Measurements from ENCODE around the gene ABHD4. TPM values are rescaled to one million over a fixed set of nuclear protein-coding genes. Genes with fewer than 3 reads are reported as not detected.

ABHD4 gene
- total and polyA plus RNA-seq, 2 donors (not counting 1 experiment from before 2014, with no cell fraction given): 10.5 to 22.7 TPM

GRCh38 chr14:22602862-22603261 is 4.8 kb downstream of the ABHD4 start:
- no peak overlapping the region for H3K4me2 ChIP-seq (replicated peaks; ENCODE audit: low read depth, low read length, poor library complexity, severe bottlenecking)
- no peak overlapping the region for H3K27ac Mint-ChIP-seq
- H3K27ac ChIP-seq (ENCODE audit: low read length in 2 of 2): no peak overlapping the region
- H3K9ac ChIP-seq (ENCODE audit: low read length): no peak overlapping the region
- H3K27me3 Mint-ChIP-seq: no peaks in the 10 kb centered on the region
- peaks cover 10 to 15% of the 10 kb centered on the region in 2 donors for H3K4me1 ChIP-seq (ENCODE audit: control insufficient read depth in 2 of 2, insufficient read depth in 2 of 2, low read length in 2 of 2)
- no peaks in the 10 kb centered on the region for H3K27me3 ChIP-seq (replicated peaks in 1 of 4; ENCODE audit: control extremely low read depth in 1 of 4, control insufficient read depth in 3 of 4, insufficient read depth in 4 of 4, low read length in 3 of 4)
- ChIA-PET POLR2A (interaction anchor here (0.5 kb wide), 1 partner anchor 284 kb away, joined by 3 read pairs; no protein-coding TSS in a partner anchor), CTCF (interaction anchor here (0.8 to 2.0 kb wide), 2 partner anchors 33 to 370 kb away, joined by 4 to 5 read pairs; no protein-coding TSS in a partner anchor)
- H3K36me3 ChIP-seq (replicated peaks in 1 of 2; ENCODE audit: control extremely low read depth in 1 of 2, control insufficient read depth in 1 of 2, extremely low read depth in 1 of 2, insufficient read depth in 2 of 2, low read length in 1 of 2): peaks cover 0 to 60% of the 10 kb centered on the region in 2 experiments
- H3K4me3 Mint-ChIP-seq: no peak overlapping the region
- H3K79me2 ChIP-seq (ENCODE audit: control insufficient read depth, insufficient read depth, low read length): peaks cover 18% of the 10 kb centered on the region
- no peak for DNase-seq
- no peaks in the 10 kb centered on the region for H4K20me1 ChIP-seq (ENCODE audit: control insufficient read depth, insufficient read depth, low read length, poor library complexity, severe bottlenecking)
- H3K4me3 ChIP-seq (ENCODE audit: control extremely low read depth in 1 of 5, extremely low read depth in 1 of 5, insufficient read depth in 1 of 5, low read depth in 2 of 5, low read length in 4 of 5): no peak overlapping the region
- H2AFZ ChIP-seq (ENCODE audit: insufficient read depth, low read depth, low read length, poor library complexity, severe bottlenecking): no peak overlapping the region
- ATAC-seq (ENCODE audit: low read depth): no peak
- H3K4me1 Mint-ChIP-seq: peaks cover 24% of the 10 kb centered on the region
- TF ChIP-seq EZH2 (IDR thresholded peaks at IDR 0.05; ENCODE audit: borderline replicate concordance, insufficient read depth, low read depth, low read length, poor library complexity, severe bottlenecking) (no peak), CTCF (IDR thresholded peaks at IDR 0.05) (no peak)
- no peaks in the 10 kb centered on the region for H3K9me3 ChIP-seq (ENCODE audit: control extremely low read depth in 1 of 3, control insufficient read depth in 2 of 3, insufficient read depth in 1 of 3, low read length in 2 of 3)
- no peaks in the 10 kb centered on the region for H3K9me3 Mint-ChIP-seq (ENCODE audit: insufficient read depth)
- intact Hi-C loops (cut with micrococcal nuclease): no loop called here

- ATAC-seq (ENCODE audit: low read depth) (no peak), DNase-seq (no peak)
- CTCF ChIA-PET: no interaction called here
- Mint-ChIP-seq H3K4me3 (no peak overlapping the region), H3K4me1 (no peaks in the 10 kb centered on the region), H3K27ac (no peak overlapping the region), H3K27me3 (no peaks in the 10 kb centered on the region), H3K9me3 (ENCODE audit: insufficient read depth) (no peaks in the 10 kb centered on the region)
- Histone ChIP-seq H4K20me1 (ENCODE audit: control insufficient read depth, insufficient read depth, low read length, poor library complexity, severe bottlenecking) (no peaks in the 10 kb centered on the region), H3K79me2 (ENCODE audit: control insufficient read depth, insufficient read depth, low read length) (no peaks in the 10 kb centered on the region), H3K27ac (ENCODE audit: low read length in 2 of 2) (no peak overlapping the region), H3K9ac (ENCODE audit: low read length) (no peak overlapping the region), H3K36me3 (replicated peaks in 1 of 2; ENCODE audit: control extremely low read depth in 1 of 2, control insufficient read depth in 1 of 2, extremely low read depth in 1 of 2, insufficient read depth in 2 of 2, low read length in 1 of 2) (peaks cover 0 to 80% of the 10 kb centered on the region in 2 experiments), H3K4me2 (replicated peaks; ENCODE audit: low read depth, low read length, poor library complexity, severe bottlenecking) (no peak overlapping the region), H3K27me3 (replicated peaks in 1 of 4; ENCODE audit: control extremely low read depth in 1 of 4, control insufficient read depth in 3 of 4, insufficient read depth in 4 of 4, low read length in 3 of 4) (no peaks in the 10 kb centered on the region), H3K4me1 (ENCODE audit: control insufficient read depth in 2 of 2, insufficient read depth in 2 of 2, low read length in 2 of 2) (no peaks in the 10 kb centered on the region), H3K4me3 (ENCODE audit: control extremely low read depth in 1 of 5, extremely low read depth in 1 of 5, insufficient read depth in 1 of 5, low read depth in 2 of 5, low read length in 4 of 5) (no peak overlapping the region), H3K9me3 (ENCODE audit: control extremely low read depth in 1 of 3, control insufficient read depth in 2 of 3, insufficient read depth in 1 of 3, low read length in 2 of 3) (no peaks in the 10 kb centered on the region), H2AFZ (ENCODE audit: insufficient read depth, low read depth, low read length, poor library complexity, severe bottlenecking) (no peak overlapping the region)
- 96% methylated on average over 5 of the region's 6 CpGs for WGBS (ENCODE audit: insufficient coverage)
- POLR2A ChIA-PET: no interaction called here
- TF ChIP-seq EZH2 (IDR thresholded peaks at IDR 0.05; ENCODE audit: borderline replicate concordance, insufficient read depth, low read depth, low read length, poor library complexity, severe bottlenecking) (no peak), CTCF (IDR thresholded peaks at IDR 0.05) (no peak)
- intact Hi-C loops (cut with micrococcal nuclease): no loop called here
Measured at GRCh38 chr14:22606380-22606779, 8.3 kb downstream of the ABHD4 start.

Measured in B cell (primary cell).